Activated naive CD4-positive, alpha-beta T cell treated with anti-CD3 and anti-CD28 coated beads, Interleukin-2, amount 50 U/mL, for 16 hours (primary cell): ENCODE measurements around the gene HSPH1.
A peak's percentile ranks its signal among the peaks of the same experiment; 100 is the strongest.

Experiments
- DNase-seq: peaks from one replicate; pipeline ENCODE4 v3.0.0-alpha.2; 2020

HSPH1 gene

GRCh38 chr13:31175847-31176532, 14.3 kb upstream of the HSPH1 start:
- DNase-seq = no peak

DNA sequence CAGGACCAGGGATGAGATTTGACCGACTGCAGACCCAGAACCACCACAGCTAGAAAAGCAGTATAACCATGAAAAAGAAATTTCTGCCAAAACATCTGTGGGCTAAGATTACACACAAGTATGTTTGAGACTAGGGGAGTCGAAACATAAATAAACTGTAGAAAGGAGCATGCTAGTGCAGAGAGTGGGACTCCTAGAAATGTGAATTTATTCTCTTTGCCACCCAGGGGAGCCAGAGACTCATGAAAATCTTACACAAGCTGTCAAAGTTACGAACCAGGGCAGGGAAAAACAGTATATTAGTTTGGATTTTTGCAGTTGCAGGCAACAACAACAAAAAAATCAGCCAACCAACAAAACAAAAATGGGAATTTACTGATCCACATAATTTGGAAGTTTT, 12.3 kb upstream of the HSPH1 start:
- DNase-seq = no peak

- no peak for DNase-seq
Observed at GRCh38 chr13:31172535-31172934, 10.8 kb upstream of the HSPH1 start.

GRCh38 chr13:31172001-31172400, 10.3 kb upstream of the HSPH1 start:
- DNase-seq = no peak

- DNase-seq = no peak
Observed at GRCh38 chr13:31168736-31169135, 7.0 kb upstream of the HSPH1 start.

DNA sequence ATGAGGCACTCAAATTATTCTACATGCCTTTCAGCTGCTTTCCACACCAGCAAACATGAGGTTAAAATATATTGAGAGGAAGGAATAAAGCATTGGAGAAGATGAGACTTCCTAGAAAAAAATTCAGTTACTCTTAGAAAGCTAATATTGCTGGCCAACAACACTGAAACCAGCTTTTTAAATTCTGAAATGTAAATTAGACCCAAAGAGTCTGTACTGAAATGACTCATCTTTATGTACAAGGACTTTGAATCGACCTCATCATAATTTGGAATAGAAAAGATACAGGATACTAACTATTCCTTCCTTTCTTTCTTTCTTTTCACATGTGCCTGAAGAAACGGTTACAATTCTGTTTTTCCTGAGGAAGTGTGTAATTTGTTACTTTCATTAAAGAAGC, 6.5 kb upstream of the HSPH1 start:
- no peak for DNase-seq

DNA sequence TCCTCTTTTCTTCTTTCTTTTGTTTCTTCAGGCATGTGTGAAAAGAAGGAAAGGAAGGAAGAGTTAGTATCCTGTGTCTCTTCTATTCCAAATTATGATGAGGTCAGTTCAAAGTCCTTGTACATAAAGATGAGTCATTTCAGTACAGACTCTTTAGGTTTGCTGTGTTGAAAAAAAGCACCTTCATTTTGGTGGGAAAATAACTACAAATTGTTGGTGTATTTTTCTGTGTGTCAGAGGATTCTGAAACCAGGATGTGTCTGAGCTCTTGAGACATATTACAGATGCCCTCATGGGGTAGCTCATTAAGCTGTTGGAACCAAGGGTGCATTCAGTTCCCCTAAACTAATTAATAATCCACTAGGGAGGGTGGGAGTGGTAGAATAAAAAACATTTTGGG, 5.8 kb upstream of the HSPH1 start:
- DNase-seq = no peak

GRCh38 chr13:31166591-31166990, 4.9 kb upstream of the HSPH1 start:
- DNase-seq = no peak

GRCh38 chr13:31162151-31163008, 676 bp upstream of the HSPH1 start:
- DNase-seq = peak; percentile 94

GRCh38 chr13:31160857-31161556, 697 bp downstream of the HSPH1 start:
- peak; percentile 70 for DNase-seq

GRCh38 chr13:31159306-31159705, 2.4 kb downstream of the HSPH1 start:
- no peak for DNase-seq

DNA sequence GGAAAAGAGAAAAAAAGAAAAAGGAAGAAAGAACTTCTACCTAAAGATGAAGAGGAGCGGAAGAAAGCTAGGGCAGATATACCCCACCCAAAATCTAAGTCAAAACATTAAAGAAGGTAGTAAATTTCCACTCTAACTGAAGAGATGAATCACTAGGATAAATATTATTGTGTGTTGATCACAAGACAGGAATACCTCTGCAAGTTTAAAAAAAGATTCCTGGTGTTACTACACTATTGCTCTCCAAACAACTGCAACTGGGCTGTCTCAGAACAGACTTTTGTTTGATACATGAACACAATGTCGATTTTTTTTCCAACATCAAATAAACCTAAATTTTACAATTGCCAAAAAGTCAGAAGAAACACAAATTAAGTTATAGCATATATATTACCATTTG, 6.8 kb downstream of the HSPH1 start:
- no peak for DNase-seq

DNA sequence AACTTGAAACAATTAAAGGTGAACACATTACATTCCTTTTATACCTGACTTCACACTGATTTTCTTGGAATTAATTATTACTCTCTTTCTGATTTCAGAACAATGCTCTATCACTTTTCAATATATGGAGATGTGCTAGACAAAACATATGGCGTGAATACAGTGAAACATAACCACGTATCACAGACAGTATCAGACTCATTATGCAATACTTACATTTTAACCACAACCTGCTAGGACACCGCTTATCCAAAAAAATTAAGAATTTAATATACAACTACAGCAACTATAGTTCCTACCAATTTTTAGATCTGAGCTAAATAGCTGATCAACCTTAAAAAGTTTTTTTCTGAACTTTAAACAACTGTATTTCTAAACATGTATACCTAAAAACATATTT, 9.9 kb downstream of the HSPH1 start:
- no peak for DNase-seq

DNA sequence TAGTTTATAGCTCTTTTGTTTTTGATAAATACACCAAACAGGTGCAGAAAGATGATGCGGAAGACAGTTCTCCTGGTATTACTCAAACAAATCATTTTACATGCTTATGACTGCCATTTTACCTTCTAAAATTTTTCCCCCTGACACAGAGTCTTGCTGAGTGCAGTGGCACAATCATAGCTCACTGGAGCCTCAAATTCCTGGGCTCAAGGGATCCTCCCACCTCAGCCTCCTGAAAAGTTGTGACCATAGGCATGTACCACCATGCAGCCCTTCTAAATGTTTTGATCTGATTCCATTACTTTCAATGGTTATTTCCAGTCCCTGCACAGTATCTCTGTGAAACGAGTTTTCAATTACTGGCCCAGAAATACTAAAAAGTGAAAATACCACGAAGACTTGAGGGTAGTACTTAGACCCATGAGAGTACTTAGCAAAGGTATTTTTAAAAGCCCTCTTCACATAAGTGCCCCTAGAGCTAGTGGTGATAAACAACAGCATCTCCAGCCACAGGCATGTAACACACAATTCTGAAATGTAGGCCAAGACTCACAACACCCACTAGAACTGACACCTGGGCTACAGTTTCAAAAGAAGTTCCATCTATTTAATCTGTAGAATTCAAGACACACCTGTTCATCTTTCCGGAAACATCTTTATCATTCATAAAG, 11.3 kb downstream of the HSPH1 start:
- DNase-seq = no peak

- no peak for DNase-seq
Observed at GRCh38 chr13:31149604-31150003, 12.1 kb downstream of the HSPH1 start.

GRCh38 chr13:31145417-31145816, 16.3 kb downstream of the HSPH1 start:
- DNase-seq = no peak

DNA sequence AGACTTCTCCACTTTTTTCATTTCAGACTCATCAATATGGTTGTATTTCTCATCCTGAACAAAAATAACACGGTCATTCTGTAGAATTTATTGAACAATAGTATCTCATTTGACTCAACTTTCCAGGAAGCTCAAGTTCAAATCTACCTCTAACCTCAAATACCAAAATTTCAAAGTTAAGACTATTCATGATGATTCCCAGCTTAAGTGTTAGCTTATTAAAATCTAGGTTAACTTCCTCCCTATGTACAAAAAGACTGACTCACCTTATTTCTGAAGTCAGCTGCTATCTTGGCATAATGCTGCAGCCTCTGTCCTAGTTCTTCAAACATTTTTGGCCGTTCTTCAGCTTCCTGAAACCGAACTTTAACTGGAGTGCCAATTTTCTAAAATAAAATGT, 23.2 kb downstream of the HSPH1 start:
- no peak for DNase-seq

DNA sequence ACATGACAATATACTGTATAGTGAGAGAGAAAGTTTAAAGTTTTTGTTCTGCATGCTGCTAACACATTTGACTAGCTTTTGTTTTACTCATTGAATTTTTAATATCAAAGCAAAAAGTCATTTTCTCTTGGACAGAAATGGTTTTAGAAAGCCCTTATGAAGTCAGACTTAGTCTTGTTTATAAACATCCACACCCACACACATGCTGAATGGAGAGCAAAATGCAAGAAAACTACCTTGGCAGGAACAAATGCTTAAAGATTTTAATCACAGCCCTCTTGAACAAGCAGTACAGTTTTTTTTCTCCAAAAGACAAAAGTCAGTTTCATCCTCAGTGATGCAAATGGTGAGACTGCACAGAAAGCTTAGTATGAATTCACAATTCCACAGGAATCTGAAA, 25.0 kb downstream of the HSPH1 start:
- no peak for DNase-seq

DNA sequence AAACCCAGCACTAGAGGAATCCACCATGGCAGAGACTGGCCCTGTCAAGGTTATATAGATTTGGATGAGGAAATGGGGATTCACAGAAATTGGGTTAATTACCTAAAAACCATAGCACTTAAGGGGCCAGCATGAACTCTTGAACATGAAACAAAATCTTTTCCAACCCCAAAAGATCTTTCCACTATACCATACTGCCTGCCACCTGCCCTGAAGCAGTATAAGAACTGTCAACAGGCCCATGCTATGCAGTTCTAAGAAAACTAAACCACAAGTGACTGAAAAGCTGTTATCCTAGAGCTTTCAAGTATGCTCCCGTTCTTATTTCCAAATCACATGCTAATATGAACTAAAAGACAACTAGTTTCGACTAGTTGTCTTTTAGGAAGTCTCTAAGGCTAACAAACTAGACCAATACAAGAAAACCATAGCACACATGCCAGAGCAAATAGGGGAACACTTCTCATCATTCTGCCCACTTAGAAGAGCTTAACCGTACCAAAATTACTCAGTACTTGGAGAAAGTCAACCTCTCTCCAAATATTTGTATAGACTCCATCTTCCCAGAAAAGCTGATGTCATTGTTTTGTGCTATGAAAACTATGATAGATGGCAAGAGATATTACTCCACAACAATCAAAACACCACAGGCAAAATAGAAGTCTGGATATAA, 27.5 kb downstream of the HSPH1 start:
- no peak for DNase-seq

DNA sequence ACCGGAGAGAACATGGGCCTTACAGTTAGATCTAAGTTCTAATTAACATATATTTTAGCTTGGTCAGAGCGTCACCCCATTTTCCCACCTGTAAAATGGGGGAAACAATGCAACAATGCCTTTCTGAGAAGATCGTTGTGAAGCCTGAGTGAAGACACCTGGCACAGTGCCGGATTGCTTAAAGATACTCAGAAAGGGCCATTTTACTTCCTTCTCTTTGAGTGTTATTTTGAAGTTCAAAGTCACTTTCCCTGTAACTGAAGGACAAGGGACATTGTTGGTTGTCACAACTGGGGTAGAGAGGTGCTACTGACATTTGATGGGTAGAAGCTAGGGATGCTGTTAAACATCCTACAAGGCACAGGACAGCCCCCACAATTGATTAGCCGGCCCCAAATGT, 28.1 kb downstream of the HSPH1 start:
- no peak for DNase-seq

DNA sequence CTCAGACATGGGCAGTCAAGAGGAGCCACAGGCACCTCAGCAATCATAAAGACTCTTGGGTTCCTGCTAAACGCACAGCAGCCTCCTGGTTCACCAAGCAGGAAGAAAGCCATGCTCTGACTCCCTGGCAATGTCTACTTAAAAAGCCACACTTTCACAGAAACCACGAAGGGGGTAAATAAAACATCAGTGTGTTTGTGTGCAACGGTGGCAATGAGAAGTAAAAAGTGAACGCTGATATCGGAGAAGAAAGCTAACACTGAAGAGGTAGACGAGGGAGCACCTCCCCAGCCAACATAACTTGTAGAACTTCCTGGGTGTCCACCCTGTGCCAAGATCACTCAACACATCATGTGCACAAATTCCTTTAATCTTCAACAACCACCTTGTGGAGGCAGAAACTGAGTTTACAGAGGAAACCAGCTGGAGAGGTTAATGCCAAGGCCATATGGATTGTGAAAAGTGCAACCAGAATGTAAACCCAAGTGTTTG, 30.2 kb downstream of the HSPH1 start:
- DNase-seq = no peak

- no peak for DNase-seq
Observed at GRCh38 chr13:31129419-31129818, 32.3 kb downstream of the HSPH1 start.

- no peak for DNase-seq
Observed at GRCh38 chr13:31124204-31124603, 37.5 kb downstream of the HSPH1 start.
